ENCODE measurements around the gene SH2B3.
"Not testable (repeated sequence)": the region's sequence is repeated elsewhere in the genome, so short reads cannot be mapped to it uniquely, and the experiment has no call there.

The SH2B3 gene

GRCh38 chr12:111458546-111459172 lies 52.9 kb downstream of the SH2B3 start:
- no peak for DNase-seq (ENCODE audit: low read depth)

GRCh38 chr12:111460111-111460510 lies 54.4 kb downstream of the SH2B3 start:
- DNase-seq (ENCODE audit: low read depth): not testable (repeated sequence)

- DNase-seq (ENCODE audit: low read depth): no peak
Observed at GRCh38 chr12:111462210-111462769, 56.6 kb downstream of the SH2B3 start.

- no peak for DNase-seq (ENCODE audit: low read depth)
Observed at GRCh38 chr12:111467092-111467856, 61.6 kb downstream of the SH2B3 start.

- no peak for DNase-seq (ENCODE audit: low read depth)
Observed at GRCh38 chr12:111467857-111468241, 62.1 kb downstream of the SH2B3 start.

- no peak for DNase-seq (ENCODE audit: low read depth)
Observed at GRCh38 chr12:111469401-111469800, 63.7 kb downstream of the SH2B3 start.

- no peak for DNase-seq (ENCODE audit: low read depth)
Observed at GRCh38 chr12:111471236-111471635, 65.5 kb downstream of the SH2B3 start.

GRCh38 chr12:111482462-111482861 lies 76.7 kb downstream of the SH2B3 start:
- no peak for DNase-seq (ENCODE audit: low read depth)

GRCh38 chr12:111488271-111488670 lies 82.5 kb downstream of the SH2B3 start:
- no peak for DNase-seq (ENCODE audit: low read depth)

GRCh38 chr12:111488798-111489197 lies 83.1 kb downstream of the SH2B3 start:
- no peak for DNase-seq (ENCODE audit: low read depth)

GRCh38 chr12:111492979-111493378 lies 87.3 kb downstream of the SH2B3 start:
- DNase-seq (ENCODE audit: low read depth): not testable (repeated sequence)

GRCh38 chr12:111494676-111495075 lies 89.0 kb downstream of the SH2B3 start:
- DNase-seq (ENCODE audit: low read depth): no peak
